HepG2 (cell line): ENCODE data around the gene AAMP. TPM values are rescaled to one million over a fixed set of nuclear protein-coding genes. Genes with fewer than 3 reads are reported as not detected.

Experiments used
- BRF2 ChIP-seq: sonication (generic); formaldehyde crosslinking; IDR thresholded peaks from 2 replicates; pipeline ENCODE4 v1.8.1; 2022; ENCODE audit warnings: mild to moderate bottlenecking, missing genetic modification reagents
- CENPX ChIP-seq: sonication (generic); formaldehyde crosslinking; IDR thresholded peaks from 2 replicates; pipeline ENCODE4 v1.9.0; 2021; ENCODE audit warnings: mild to moderate bottlenecking, missing genetic modification reagents, moderate library complexity
- CSRNP2 ChIP-seq: sonication (generic); formaldehyde crosslinking; conservative IDR thresholded peaks from 2 replicates; pipeline ENCODE4 v1.8.0; 2022; ENCODE audit warnings: low read depth, missing genetic modification reagents
- ELF4 ChIP-seq: sonication (generic); formaldehyde crosslinking; IDR thresholded peaks from 2 replicates; pipeline ENCODE4 v1.5.0; 2020; ENCODE audit warnings: missing genetic modification reagents, mild to moderate bottlenecking, moderate library complexity, borderline replicate concordance
- HBP1 ChIP-seq: IDR thresholded peaks from 2 replicates; pipeline ENCODE4 v1.6.1; 2016; ENCODE audit warnings: low read depth, control low read depth
- IKZF4 ChIP-seq: sonication (generic); formaldehyde crosslinking; IDR thresholded peaks from 2 replicates; pipeline ENCODE4 v1.5.1; 2020; ENCODE audit warnings: borderline replicate concordance, mild to moderate bottlenecking, low read depth, missing genetic modification reagents; ENCODE audit errors: not compliant biosample characterization
- MEIS2 ChIP-seq: sonication (generic); formaldehyde crosslinking; IDR thresholded peaks from 2 replicates; pipeline ENCODE4 v1.9.0; 2021; ENCODE audit warnings: mild to moderate bottlenecking, missing genetic modification reagents
- MNT ChIP-seq: fragments of 450-650 bp; IDR thresholded peaks from 2 replicates; pipeline ENCODE4 v1.6.1; 2016
- MYC ChIP-seq: sonication (generic); formaldehyde crosslinking; IDR thresholded peaks from 2 replicates; pipeline ENCODE4 v1.9.0; 2021; ENCODE audit warnings: missing genetic modification reagents, borderline replicate concordance
- POLR2AphosphoS5 ChIP-seq: IDR thresholded peaks from 2 replicates; pipeline ENCODE4 v1.6.1; 2012; ENCODE audit warnings: low read depth, low read length
- RBM22 ChIP-seq: fragments of 200-400 bp; formaldehyde crosslinking; optimal IDR thresholded peaks from 2 replicates; pipeline ENCODE3; 2017; ENCODE audit warnings: mild to moderate bottlenecking, low read length, moderate library complexity
- RNF2 ChIP-seq: fragments of 450-650 bp; conservative IDR thresholded peaks from 2 replicates; pipeline ENCODE4 v1.6.1; 2016; ENCODE audit warnings: low read depth
- ZBTB20 ChIP-seq: sonication (generic); formaldehyde crosslinking; IDR thresholded peaks from 2 replicates; pipeline ENCODE4 v1.8.1; 2023; ENCODE audit warnings: missing genetic modification reagents, low read depth, mild to moderate bottlenecking, borderline replicate concordance
- ZBTB33 ChIP-seq: sonication (generic); formaldehyde crosslinking; IDR thresholded peaks from 2 replicates; pipeline ENCODE4 v1.4.0; 2020; ENCODE audit warnings: missing genetic modification reagents
- ZNF256 ChIP-seq: sonication (generic); formaldehyde crosslinking; conservative IDR thresholded peaks from 2 replicates; pipeline ENCODE4 v1.4.0; 2020; ENCODE audit warnings: missing genetic modification reagents
- ZNF264 ChIP-seq: sonication (generic); formaldehyde crosslinking; IDR thresholded peaks from 2 replicates; pipeline ENCODE4 v1.4.0; 2020; ENCODE audit warnings: missing genetic modification reagents
- ZNF354B ChIP-seq: sonication (generic); formaldehyde crosslinking; IDR thresholded peaks from 2 replicates; pipeline ENCODE4 v1.8.0; 2022; ENCODE audit warnings: mild to moderate bottlenecking, missing genetic modification reagents
- ZNF484 ChIP-seq: sonication (generic); formaldehyde crosslinking; IDR thresholded peaks from 2 replicates; pipeline ENCODE4 v1.5.1; 2020; ENCODE audit warnings: mild to moderate bottlenecking, low read depth, missing genetic modification reagents, borderline replicate concordance
- ZNF552 ChIP-seq: sonication (generic); formaldehyde crosslinking; IDR thresholded peaks from 2 replicates; pipeline ENCODE4 v1.9.0; 2022; ENCODE audit warnings: missing genetic modification reagents, mild to moderate bottlenecking, borderline replicate concordance
- ZNF616 ChIP-seq: sonication (generic); formaldehyde crosslinking; IDR thresholded peaks from 2 replicates; pipeline ENCODE4 v1.5.0; 2020; ENCODE audit warnings: low read depth, mild to moderate bottlenecking, missing genetic modification reagents
- ZNF652 ChIP-seq: IDR thresholded peaks from 2 replicates; pipeline ENCODE4 v1.6.1; 2016; ENCODE audit warnings: low read depth, borderline replicate concordance
- ZSCAN21 ChIP-seq: sonication (generic); formaldehyde crosslinking; IDR thresholded peaks from 2 replicates; pipeline ENCODE4 v1.8.0; 2022; ENCODE audit warnings: mild to moderate bottlenecking, missing genetic modification reagents, moderate library complexity, borderline replicate concordance
- ZSCAN9 ChIP-seq: IDR thresholded peaks from 2 replicates; pipeline ENCODE4 v1.6.1; 2016; ENCODE audit warnings: borderline replicate concordance
- polyA plus RNA-seq, 8 experiments: library from polyadenylated mRNA; depleted of rRNA in 3 of 8; stranded (reverse) in 7 of 8; unstranded in 1 of 8; fragments of >200 nt; fragmentation: Illumina TruSeq in 4 of 8; extraction: Trizol in 4 of 8; gene quantifications; 2 replicates each; pipeline versions ENCODE4 v1.2.1 to v1.2.3, GENCODE V29; 2011 to 2016; ENCODE audit warnings: low read depth in 4 of 8, missing spikeins in 1 of 8, mixed read lengths in 1 of 8; ENCODE audit not compliant: insufficient read depth in 1 of 8
- total RNA-seq, 5 experiments: library from RNA; depleted of rRNA; stranded (reverse); fragments of >200 nt; fragmentation: Illumina TruSeq; extraction: Trizol; gene quantifications; 2 replicates each; pipeline ENCODE4 v1.2.3, GENCODE V29; 2016; ENCODE audit warnings: low read depth in 1 of 5

AAMP gene
- total and polyA plus RNA-seq, 2 of the 13 experiments (the other 11 are each of a cell fraction or from before 2014, with no cell fraction given): 110 to 186 TPM

GRCh38 chr2:218272531-218273212, 2.7 kb upstream of the AAMP start (continued):
- no peak for TF ChIP-seq MNT
- TF ChIP-seq ELF4 (CRISPR knock-in tag): no peak
- no peak for TF ChIP-seq CENPX (CRISPR knock-in tag)
- no peak for TF ChIP-seq ZNF484 (CRISPR knock-in tag)
- no peak for TF ChIP-seq BRF2 (CRISPR knock-in tag)
- TF ChIP-seq MEIS2 (CRISPR knock-in tag): no peak
- no peak for TF ChIP-seq ZSCAN21 (CRISPR knock-in tag)
- no peak for TF ChIP-seq ZNF264 (CRISPR knock-in tag)
- TF ChIP-seq MYC (CRISPR knock-in tag): no peak
- TF ChIP-seq ZSCAN9 (CRISPR knock-in tag): peak; percentile 35; the same call in 1 of the 2 replicates
- no peak for TF ChIP-seq ZNF256 (CRISPR knock-in tag)
- peak; percentile 61 for TF ChIP-seq POLR2AphosphoS5
- no peak for TF ChIP-seq CSRNP2 (CRISPR knock-in tag)
- no peak for TF ChIP-seq IKZF4 (CRISPR knock-in tag)
- TF ChIP-seq ZNF616 (CRISPR knock-in tag): no peak
- 0 out of 2 replicates have a peak, but pooled peaks have one; percentile 45 for TF ChIP-seq ZNF354B
- TF ChIP-seq ZNF652: no peak
- TF ChIP-seq HBP1: no peak
- TF ChIP-seq ZNF552: no peak
- no peak for TF ChIP-seq ZBTB20
- TF ChIP-seq RBM22: peak; percentile 97
- TF ChIP-seq RNF2: no peak
- TF ChIP-seq ZBTB33 (CRISPR knock-in tag): peak; percentile 37
